ENCODE measurements around the gene FAM222A. TPM values are rescaled to one million over a fixed set of nuclear protein-coding genes. Genes with fewer than 3 reads are reported as not detected.
A peak's percentile ranks its signal among the peaks of the same experiment; 100 is the strongest.

The FAM222A gene
- total RNA-seq, 2 donors from 2014 or later: 21.6 to 24.4 TPM

DNA sequence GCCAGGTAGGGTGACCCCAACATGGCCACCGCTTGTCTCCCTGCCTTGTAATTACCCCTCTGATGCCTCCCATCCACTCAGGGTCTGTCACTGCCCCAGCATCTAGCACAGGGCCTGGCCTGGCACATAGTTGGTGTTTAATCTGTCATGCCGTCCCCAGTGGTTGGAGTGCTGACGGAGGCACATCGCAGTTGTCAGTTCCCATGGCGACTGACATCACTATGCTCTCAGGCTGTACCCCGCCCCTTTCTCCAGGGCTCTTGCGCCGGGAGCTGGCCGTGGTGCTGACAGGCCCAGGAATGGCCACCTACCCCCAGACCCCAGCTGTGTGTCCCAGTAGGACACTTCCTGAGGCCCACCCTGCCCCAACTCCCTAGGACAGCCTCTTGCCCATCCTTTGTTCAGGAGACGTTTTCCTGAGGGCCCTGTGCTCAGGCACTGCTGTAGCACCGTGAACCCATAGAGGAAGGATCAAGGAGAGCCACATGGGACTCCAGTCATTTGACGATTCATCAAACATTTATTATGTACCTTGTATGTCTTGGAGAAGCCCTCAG lies 23.0 kb downstream of the FAM222A start:
- WGBS, 2 experiments (ENCODE audit: insufficient coverage in 1 of 2, insufficient read length in 1 of 2): 29 to 41% methylated on average over 3 to 12 of the region's 12 CpGs
- H3K27ac Mint-ChIP-seq: peak overlapping the region; percentile 96
- no peaks in the 10 kb centered on the region for H3K27me3 Mint-ChIP-seq (ENCODE audit: insufficient read depth)
- H3K4me1 ChIP-seq (ENCODE audit: control insufficient read depth, insufficient read depth, low read length): peaks cover 57% of the 10 kb centered on the region
- H3K4me3 Mint-ChIP-seq: peak overlapping the region; percentile 43
- peaks cover 10% of the 10 kb centered on the region for H3K36me3 ChIP-seq (ENCODE audit: control insufficient read depth, insufficient read depth, low read length)
- no peaks in the 10 kb centered on the region for H3K9me3 ChIP-seq (ENCODE audit: control insufficient read depth, low read length)
- peak overlapping the region; percentile 66 for H3K4me3 ChIP-seq (ENCODE audit: low read length)
- H3K27ac ChIP-seq (ENCODE audit: low read depth, low read length): peak overlapping the region; percentile 36
- peaks cover 6% of the 10 kb centered on the region for H3K36me3 Mint-ChIP-seq (ENCODE audit: low read depth)
- H3K27me3 ChIP-seq (ENCODE audit: control insufficient read depth, insufficient read depth, low read length, poor library complexity, severe bottlenecking): no peaks in the 10 kb centered on the region
- peak; percentile 97 for DNase-seq
- H3K9me3 Mint-ChIP-seq: no peaks in the 10 kb centered on the region
- H3K4me1 Mint-ChIP-seq: peaks cover 71% of the 10 kb centered on the region
- TF ChIP-seq, protein P1, sequence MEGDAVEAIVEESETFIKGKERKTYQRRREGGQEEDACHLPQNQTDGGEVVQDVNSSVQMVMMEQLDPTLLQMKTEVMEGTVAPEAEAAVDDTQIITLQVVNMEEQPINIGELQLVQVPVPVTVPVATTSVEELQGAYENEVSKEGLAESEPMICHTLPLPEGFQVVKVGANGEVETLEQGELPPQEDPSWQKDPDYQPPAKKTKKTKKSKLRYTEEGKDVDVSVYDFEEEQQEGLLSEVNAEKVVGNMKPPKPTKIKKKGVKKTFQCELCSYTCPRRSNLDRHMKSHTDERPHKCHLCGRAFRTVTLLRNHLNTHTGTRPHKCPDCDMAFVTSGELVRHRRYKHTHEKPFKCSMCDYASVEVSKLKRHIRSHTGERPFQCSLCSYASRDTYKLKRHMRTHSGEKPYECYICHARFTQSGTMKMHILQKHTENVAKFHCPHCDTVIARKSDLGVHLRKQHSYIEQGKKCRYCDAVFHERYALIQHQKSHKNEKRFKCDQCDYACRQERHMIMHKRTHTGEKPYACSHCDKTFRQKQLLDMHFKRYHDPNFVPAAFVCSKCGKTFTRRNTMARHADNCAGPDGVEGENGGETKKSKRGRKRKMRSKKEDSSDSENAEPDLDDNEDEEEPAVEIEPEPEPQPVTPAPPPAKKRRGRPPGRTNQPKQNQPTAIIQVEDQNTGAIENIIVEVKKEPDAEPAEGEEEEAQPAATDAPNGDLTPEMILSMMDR (conservative IDR thresholded peaks at IDR 0.05): no peak
- H3K9ac ChIP-seq (ENCODE audit: extremely low read depth, low read length, poor library complexity, severe bottlenecking): peak overlapping the region; percentile 1

DNA sequence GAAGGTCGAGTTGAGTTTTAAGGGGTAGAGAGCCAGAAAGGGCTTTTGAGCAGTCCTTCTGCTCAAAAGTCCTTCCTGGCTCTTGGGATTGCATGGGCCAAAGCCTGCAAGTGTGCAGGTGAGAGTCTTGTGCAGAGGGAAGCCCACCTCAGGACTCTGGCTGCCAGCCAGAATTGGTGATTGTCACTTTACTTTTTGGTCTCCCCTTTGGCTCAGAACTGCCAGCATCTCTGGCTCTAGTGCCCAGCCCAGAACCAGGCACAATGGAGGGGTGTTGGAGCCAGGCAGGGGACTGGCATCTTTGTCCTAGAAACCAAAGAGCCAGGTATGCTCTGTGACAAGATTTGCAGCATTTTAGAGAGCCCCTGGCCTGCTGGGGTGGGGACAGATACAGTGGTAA lies 23.5 kb downstream of the FAM222A start:
- Mint-ChIP-seq H3K36me3 (ENCODE audit: low read depth) (peaks cover 6% of the 10 kb centered on the region), H3K4me1 (peaks cover 69% of the 10 kb centered on the region), H3K9me3 (no peaks in the 10 kb centered on the region), H3K27me3 (ENCODE audit: insufficient read depth) (no peaks in the 10 kb centered on the region), H3K27ac (peak overlapping the region; percentile 96), H3K4me3 (peak overlapping the region; percentile 43)
- Histone ChIP-seq H3K9me3 (ENCODE audit: control insufficient read depth, low read length) (no peaks in the 10 kb centered on the region), H3K36me3 (ENCODE audit: control insufficient read depth, insufficient read depth, low read length) (peaks cover 10% of the 10 kb centered on the region), H3K4me1 (ENCODE audit: control insufficient read depth, insufficient read depth, low read length) (peaks cover 62% of the 10 kb centered on the region), H3K4me3 (ENCODE audit: low read length) (peak overlapping the region; percentile 66), H3K27ac (ENCODE audit: low read depth, low read length) (peak overlapping the region; percentile 12), H3K27me3 (ENCODE audit: control insufficient read depth, insufficient read depth, low read length, poor library complexity, severe bottlenecking) (no peaks in the 10 kb centered on the region), H3K9ac (ENCODE audit: extremely low read depth, low read length, poor library complexity, severe bottlenecking) (no peak overlapping the region)
- WGBS, 2 experiments (ENCODE audit: insufficient coverage in 1 of 2, insufficient read length in 1 of 2): 0 to 3% methylated on average over 1 of the region's 1 CpG
- TF ChIP-seq, protein P1 (conservative IDR thresholded peaks at IDR 0.05): no peak
- no peak for DNase-seq

DNA sequence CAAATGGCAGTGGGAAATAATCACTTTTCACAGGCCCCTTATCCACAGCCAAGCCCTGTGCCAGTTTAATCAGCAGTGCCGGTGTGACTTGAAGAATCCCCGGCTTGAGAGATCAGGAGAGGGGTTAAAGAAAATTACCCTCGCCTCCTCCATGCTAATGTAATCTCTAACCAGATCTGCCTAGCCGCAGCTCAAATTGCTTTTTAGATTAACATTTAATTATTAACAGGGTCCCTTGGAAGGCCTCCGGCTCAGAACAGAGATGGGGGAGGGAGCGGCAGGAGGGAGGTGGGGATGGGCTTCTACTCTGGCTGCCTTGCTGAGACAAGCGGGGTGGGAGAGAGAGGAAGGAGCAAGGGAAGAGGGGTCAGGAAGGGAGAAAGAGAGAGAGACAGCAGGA lies 24.0 kb downstream of the FAM222A start:
- peak overlapping the region; percentile 12 for H3K27ac ChIP-seq (ENCODE audit: low read depth, low read length)
- DNase-seq: peak; percentile 81
- Mint-ChIP-seq H3K27me3 (ENCODE audit: insufficient read depth) (no peaks in the 10 kb centered on the region), H3K9me3 (no peaks in the 10 kb centered on the region), H3K36me3 (ENCODE audit: low read depth) (peaks cover 4% of the 10 kb centered on the region), H3K27ac (peak overlapping the region; percentile 96), H3K4me3 (peak overlapping the region; percentile 43), H3K4me1 (peaks cover 69% of the 10 kb centered on the region)
- WGBS, 2 experiments (ENCODE audit: insufficient coverage in 1 of 2, insufficient read length in 1 of 2): 22 to 48% methylated on average over 4 to 7 of the region's 7 CpGs
- peak overlapping the region; percentile 66 for H3K4me3 ChIP-seq (ENCODE audit: low read length)
- peaks cover 9% of the 10 kb centered on the region for H3K36me3 ChIP-seq (ENCODE audit: control insufficient read depth, insufficient read depth, low read length)
- peak overlapping the region; percentile 36 for H3K9ac ChIP-seq (ENCODE audit: extremely low read depth, low read length, poor library complexity, severe bottlenecking)
- peaks cover 64% of the 10 kb centered on the region for H3K4me1 ChIP-seq (ENCODE audit: control insufficient read depth, insufficient read depth, low read length)
- TF ChIP-seq, protein P1 (conservative IDR thresholded peaks at IDR 0.05): no peak
- H3K27me3 ChIP-seq (ENCODE audit: control insufficient read depth, insufficient read depth, low read length, poor library complexity, severe bottlenecking): no peaks in the 10 kb centered on the region
- no peaks in the 10 kb centered on the region for H3K9me3 ChIP-seq (ENCODE audit: control insufficient read depth, low read length)
